GF-D8 (cell line): Measurements from ENCODE around the gene PCYT1B.
A peak's percentile ranks its signal among the peaks of the same experiment; 100 is the strongest.

Source experiments
- DNase-seq: peaks from one replicate; lab custom pipeline; 2025; lab: John Stamatoyannopoulos, UW

PCYT1B gene

GRCh38 chrX:24646006-24646405, 1.1 kb downstream of the PCYT1B start:
- no peak for DNase-seq

DNA sequence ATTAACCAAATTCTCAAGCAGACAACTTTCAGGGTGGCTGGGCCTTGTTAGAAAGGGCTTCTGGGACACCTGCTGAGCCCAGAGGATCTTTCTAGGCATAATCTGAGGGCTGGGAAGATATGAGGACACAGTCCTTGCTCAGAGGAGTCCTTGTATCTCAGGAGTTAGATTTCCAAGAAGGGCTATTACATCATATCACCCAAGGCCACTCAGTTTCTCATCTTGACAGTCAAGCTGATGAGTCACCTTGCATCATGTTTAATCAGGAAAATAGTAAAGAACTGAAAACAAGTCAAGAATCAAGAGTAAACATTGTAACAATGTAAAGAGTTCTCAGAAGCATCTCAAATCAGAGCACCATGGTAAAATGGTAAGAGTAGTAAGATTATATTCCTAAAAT, 4.0 kb downstream of the PCYT1B start:
- DNase-seq: no peak

DNA sequence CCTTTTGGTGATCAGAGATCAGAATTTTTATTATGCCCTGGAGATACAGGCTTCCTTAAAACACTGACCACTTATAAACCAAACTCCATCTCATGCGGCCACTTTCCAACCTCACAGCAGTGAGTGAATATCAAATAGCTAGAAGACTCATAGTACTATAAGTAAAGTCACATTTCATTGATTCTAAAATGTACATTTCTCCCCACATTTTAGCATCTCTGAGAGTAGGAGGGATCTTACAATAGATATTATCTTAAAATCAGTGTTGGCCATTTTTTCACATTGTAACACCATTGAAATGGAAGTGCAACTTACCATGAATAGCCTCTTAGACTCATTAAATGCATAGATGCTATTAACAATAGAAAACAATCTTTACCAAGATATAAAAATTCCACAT, 17.4 kb downstream of the PCYT1B start:
- no peak for DNase-seq

DNA sequence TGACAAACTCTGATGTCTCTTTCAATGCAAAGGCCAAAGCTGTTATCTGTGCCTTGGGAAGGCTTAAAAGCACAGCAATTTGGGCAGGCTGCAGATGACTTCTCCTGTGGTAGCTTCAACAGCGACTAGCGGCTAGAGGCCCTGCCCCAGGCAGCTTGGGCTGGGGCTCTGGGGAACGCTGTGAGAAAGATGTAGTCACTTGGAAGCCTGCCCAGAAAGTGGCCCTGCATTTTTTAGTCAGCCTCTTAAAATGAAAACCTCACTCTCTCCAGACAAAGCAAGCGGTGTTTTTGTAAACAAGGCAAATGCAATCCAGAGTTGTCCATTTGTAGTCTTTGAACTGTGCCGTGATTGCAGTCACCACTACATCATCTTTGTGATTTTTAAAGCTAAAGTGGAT, 27.5 kb downstream of the PCYT1B start:
- no peak for DNase-seq

DNA sequence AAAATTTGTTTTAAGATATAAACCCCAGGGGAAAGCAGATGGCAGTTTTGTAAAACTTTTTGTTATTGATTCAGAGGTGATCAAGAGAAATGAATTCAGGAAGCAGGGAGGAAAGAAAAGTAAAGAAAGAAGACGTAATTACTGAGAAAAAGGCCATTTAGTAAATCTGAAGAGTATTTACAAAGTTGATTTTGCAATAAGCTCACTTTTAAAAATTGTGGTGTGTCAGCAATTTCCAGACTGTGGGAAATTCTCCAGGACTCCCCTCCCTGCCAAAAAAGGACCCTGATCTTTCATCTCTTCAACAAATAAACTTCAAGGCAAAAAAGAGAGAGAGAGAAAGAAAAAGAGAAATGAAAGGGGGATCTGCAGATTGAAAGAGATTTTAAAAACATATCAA, 36.6 kb downstream of the PCYT1B start:
- DNase-seq: no peak

- peak; percentile 37 for DNase-seq
Observed at GRCh38 chrX:24607616-24608015, 39.5 kb downstream of the PCYT1B start.

DNA sequence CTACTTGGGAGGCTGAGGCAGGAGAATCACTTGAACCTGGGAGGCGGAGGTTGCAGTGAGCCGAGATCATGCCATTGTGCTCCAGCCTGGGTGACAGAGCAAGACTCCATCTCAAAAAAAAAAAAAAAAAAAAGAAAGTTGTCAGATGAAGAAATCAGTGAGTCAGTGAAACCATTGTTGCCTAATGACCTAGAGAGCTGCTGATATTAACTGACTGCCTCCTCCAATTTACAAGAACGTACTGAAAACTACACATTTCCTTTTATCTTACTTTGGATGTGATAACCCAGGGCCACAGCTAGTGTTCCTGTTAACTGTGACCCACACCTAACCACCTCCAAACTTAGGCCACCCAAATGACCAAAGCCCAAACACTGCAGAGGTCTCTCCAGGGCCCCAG, 41.2 kb downstream of the PCYT1B start:
- peak; percentile 12 for DNase-seq

GRCh38 chrX:24603191-24603590, 44.0 kb downstream of the PCYT1B start:
- DNase-seq: no peak

DNA sequence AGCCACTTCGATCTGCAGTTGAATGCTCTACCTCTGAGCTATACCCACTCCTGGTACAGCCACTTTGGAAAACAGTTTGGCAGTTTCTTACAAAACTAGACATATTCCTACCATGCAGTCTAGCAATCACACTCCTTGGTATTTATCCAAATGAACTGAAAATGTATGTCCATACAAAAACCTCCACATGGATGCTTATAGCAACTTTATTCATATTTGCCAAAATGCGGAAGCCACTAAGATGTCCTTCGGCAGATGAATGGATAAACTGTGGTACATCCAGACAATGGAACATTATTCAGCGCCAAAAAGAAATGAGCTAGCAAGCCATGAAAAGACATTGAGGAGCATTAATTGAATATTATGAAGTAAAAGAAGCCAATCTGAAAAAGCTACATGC, 45.3 kb downstream of the PCYT1B start:
- no peak for DNase-seq

DNA sequence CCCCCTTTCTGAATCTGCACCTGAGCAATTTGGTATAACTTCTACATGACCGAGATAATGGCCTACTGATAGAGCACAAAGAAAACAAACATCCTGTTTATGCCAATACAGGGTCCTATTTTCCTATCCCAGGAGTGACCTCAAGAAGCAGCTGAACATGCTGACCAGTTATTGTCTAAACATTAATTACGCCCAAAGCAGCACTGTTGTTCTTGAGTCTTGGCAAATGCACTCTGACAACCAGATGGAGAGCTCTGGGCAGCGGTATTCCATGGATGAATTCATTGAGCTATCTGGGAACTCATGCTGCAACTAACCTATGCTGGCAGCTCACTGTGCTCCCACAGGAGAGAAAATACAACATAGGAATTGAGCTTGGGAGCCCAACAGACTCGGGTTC, 52.6 kb downstream of the PCYT1B start:
- no peak for DNase-seq

- no peak for DNase-seq
Observed at GRCh38 chrX:24590111-24590510, 57.0 kb downstream of the PCYT1B start.

DNA sequence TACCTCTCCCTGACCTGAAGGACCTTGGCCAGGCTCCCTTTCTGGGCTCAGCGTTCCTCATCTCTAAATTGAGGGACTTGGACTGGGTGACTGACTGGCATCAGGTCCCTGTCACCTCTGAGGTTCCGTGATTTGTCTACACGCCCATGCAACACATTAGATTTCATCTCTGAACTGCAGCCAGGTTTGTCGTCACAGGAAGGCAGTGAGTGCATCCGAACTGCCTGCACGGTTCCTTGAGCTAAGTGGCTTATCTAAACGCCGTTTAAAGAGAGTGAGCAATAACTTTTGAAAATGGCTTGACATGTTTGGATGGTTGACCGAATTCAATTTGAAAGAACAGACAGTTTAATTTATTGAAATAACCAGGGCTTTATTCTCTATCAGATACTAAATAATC, 70.1 kb downstream of the PCYT1B start:
- no peak for DNase-seq

GRCh38 chrX:24575496-24575895, 71.7 kb downstream of the PCYT1B start:
- no peak for DNase-seq

GRCh38 chrX:24574743-24575142, 72.4 kb downstream of the PCYT1B start:
- DNase-seq: no peak

DNA sequence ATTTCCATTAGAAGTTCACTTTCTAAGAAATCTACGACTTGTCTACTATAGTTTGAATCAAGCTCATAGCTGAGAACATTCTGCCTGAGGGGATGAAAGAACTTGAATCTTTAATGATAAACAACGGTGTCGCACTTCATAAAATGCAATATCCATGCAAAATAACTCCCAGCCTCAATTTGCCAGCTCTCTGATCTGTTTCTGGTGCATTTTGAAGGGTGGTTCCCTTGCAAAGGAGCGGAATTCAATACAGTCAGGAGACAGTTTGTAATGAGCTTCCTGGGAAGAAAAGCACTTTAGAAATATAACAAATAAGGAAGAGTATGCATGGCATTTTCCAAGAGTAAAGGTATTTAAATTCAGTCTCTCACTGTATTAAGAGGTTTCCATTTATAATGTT, 80.0 kb downstream of the PCYT1B start:
- DNase-seq: no peak

- no peak for DNase-seq
Observed at GRCh38 chrX:24566240-24566639, 80.9 kb downstream of the PCYT1B start.

GRCh38 chrX:24563291-24564010, 83.7 kb downstream of the PCYT1B start:
- no peak for DNase-seq

- no peak for DNase-seq
Observed at GRCh38 chrX:24561121-24561520, 86.0 kb downstream of the PCYT1B start.

DNA sequence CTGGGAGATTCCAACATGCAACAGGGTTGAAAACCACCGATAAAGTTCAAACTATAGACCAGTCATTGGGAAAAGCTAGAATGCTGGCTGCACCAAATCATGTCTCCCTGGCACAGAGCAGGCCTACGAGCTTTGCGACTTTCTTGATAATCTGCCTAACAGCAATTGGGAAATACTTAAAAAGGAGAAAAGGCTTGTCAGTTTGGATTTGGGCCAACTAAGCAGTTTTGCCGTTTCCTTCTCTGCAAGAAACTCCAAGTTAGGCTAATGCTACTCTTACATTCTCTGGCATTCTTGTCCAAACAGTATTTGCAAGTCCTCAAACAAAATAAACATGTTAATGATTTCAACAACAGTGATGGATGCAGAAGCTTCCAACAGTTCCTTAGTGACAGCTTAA, 94.1 kb downstream of the PCYT1B start:
- no peak for DNase-seq

GRCh38 chrX:24550166-24550565, 97.0 kb downstream of the PCYT1B start:
- DNase-seq: no peak

DNA sequence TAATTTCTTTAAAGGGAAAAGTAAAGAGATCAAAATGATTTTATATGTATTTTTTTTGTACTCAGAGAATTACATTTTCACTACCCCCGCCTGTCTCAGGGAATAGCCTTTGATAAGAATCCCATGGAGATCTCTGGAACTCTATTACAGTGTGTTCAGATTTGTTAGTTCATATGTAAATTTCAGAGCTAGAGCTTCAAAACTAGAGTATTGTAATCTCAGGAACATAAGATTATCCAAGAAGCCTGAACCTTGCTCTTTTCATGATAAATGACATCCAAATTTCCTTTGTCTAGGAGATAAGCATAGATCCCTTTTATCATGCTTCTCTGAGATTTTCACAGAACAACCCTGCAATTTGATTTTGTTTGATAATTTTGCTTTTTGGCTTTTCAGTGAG, 99.2 kb downstream of the PCYT1B start:
- no peak for DNase-seq

- DNase-seq: no peak
Observed at GRCh38 chrX:24542756-24543155, 104.4 kb downstream of the PCYT1B start.

GRCh38 chrX:24536551-24536950, 110.6 kb downstream of the PCYT1B start:
- DNase-seq: no peak

- DNase-seq: no peak
Observed at GRCh38 chrX:24528605-24529004, 118.5 kb downstream of the PCYT1B start.

- no peak for DNase-seq
Observed at GRCh38 chrX:24526616-24527015, 120.5 kb downstream of the PCYT1B start.
